Neutrophil (primary cell): ENCODE measurements around the gene PZP.

Source experiments
- H3K27ac ChIP-seq: fragments of 200-600 bp; sonication (generic); 2 replicates; pipeline ENCODE4 v1.5.1; 2016; ENCODE audit warnings: mild to moderate bottlenecking, moderate library complexity
- H3K27me3 ChIP-seq: fragments of 200-600 bp; sonication (generic); 2 replicates; pipeline ENCODE4 v1.6.0; 2016; ENCODE audit warnings: mild to moderate bottlenecking
- H3K36me3 ChIP-seq: fragments of 200-600 bp; sonication (generic); 2 replicates; pipeline ENCODE4 v1.5.1; 2017
- H3K4me1 ChIP-seq, 2 experiments: fragments of 200-600 bp in 1 of 2; sonication (generic) in 1 of 2; 1 replicate in 1 of 2; 2 replicates in 1 of 2; pipeline versions ENCODE4 v1.5.1 to v1.6.1; 2013 to 2016; ENCODE audit warnings: low read depth in 1 of 2, low read length in 1 of 2, mild to moderate bottlenecking in 1 of 2, moderate library complexity in 1 of 2; ENCODE audit not compliant: control insufficient read depth in 1 of 2, insufficient read depth in 1 of 2
- H3K4me3 ChIP-seq, 2 experiments: fragments of 200-600 bp in 1 of 2; sonication (generic) in 1 of 2; 1 replicate in 1 of 2; 2 replicates in 1 of 2; pipeline ENCODE4 v1.5.1; 2013 to 2016; ENCODE audit warnings: low read depth in 1 of 2, low read length in 1 of 2, mild to moderate bottlenecking in 1 of 2, moderate library complexity in 1 of 2
- H3K9me3 ChIP-seq: fragments of 200-600 bp; sonication (generic); 2 replicates; pipeline ENCODE4 v1.5.1; 2016
- TF ChIP-seq, protein P1 (sequence below): fragments of 200-600 bp; sonication (generic); IDR thresholded peaks from 2 replicates; pipeline ENCODE4 v1.5.1; 2016; ENCODE audit warnings: antibody characterized with exemption

The PZP gene

DNA sequence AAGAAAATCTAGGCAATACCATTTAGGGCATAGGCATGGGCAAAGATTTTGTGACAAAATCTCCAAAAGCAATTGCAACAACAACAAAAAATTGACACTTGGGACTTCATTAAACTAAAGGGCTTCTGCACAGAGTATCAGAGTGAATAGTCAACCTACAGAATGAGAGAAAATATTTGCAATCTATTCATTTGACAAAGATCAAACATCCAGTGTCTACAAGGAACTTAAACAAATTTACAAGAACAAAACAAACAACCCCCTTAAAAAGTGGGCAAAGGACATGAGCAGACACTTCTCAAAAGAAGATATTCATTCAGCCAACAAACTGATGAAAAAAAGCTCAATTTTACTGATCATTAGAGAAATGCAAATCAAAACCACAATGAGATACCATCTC, 44.1 kb upstream of the PZP start:
- no peaks in the 10 kb centered on the region for H3K9me3 ChIP-seq
- TF ChIP-seq, protein P1, sequence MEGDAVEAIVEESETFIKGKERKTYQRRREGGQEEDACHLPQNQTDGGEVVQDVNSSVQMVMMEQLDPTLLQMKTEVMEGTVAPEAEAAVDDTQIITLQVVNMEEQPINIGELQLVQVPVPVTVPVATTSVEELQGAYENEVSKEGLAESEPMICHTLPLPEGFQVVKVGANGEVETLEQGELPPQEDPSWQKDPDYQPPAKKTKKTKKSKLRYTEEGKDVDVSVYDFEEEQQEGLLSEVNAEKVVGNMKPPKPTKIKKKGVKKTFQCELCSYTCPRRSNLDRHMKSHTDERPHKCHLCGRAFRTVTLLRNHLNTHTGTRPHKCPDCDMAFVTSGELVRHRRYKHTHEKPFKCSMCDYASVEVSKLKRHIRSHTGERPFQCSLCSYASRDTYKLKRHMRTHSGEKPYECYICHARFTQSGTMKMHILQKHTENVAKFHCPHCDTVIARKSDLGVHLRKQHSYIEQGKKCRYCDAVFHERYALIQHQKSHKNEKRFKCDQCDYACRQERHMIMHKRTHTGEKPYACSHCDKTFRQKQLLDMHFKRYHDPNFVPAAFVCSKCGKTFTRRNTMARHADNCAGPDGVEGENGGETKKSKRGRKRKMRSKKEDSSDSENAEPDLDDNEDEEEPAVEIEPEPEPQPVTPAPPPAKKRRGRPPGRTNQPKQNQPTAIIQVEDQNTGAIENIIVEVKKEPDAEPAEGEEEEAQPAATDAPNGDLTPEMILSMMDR, result no peak

DNA sequence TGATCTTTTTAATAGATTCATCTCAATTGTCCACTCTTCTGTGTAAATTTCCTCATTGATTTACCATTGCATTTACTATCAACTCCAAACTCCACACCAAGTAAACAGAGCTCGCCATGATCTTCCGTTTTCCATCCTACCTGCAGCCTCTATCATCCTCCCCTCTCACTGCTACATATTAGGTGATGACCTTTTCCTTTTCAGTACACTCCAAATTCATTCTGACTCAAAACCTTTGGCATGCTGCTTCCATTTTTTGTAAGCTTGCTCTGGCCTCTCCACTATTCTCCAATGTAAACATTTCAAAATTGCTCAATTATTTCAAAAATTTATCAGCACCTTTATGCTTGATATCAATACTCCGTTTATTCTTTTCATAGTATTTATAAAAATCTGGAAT, 40.2 kb upstream of the PZP start:
- no peaks in the 10 kb centered on the region for H3K4me1 ChIP-seq

More for the DNA sequence above, 44.1 kb upstream of the PZP start:
- Histone ChIP-seq H3K27ac (no peak overlapping the region), H3K27me3 (no peaks in the 10 kb centered on the region), H3K4me3 (no peak overlapping the region), H3K4me1 (no peaks in the 10 kb centered on the region), H3K36me3 (no peaks in the 10 kb centered on the region)

DNA sequence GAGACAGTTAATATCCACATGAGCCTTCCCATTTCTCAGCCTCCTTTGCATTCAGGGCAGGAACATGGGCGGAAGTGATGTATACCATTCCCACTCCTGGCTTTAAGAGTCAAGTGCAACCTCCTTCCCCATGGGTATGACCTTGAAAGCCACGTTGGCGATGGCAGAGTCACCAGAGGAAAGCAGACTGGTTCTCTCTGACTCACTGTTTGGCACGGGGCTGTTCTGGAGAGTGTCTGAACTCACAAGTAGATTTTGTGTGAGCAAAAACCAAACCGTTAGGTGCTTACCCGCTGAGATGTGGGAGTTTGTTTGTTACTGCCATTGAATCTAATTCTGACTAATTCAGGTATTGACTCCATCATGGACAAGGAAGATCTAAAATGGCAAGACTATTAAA, 36.7 kb upstream of the PZP start:
- no peak overlapping the region for H3K4me3 ChIP-seq
- H3K27me3 ChIP-seq, result peaks cover 27% of the 10 kb centered on the region
- TF ChIP-seq, protein P1, result no peak
- H3K9me3 ChIP-seq, result no peaks in the 10 kb centered on the region
- H3K36me3 ChIP-seq, result no peaks in the 10 kb centered on the region
- H3K4me1 ChIP-seq, result no peaks in the 10 kb centered on the region
- H3K27ac ChIP-seq, result no peak overlapping the region

More for the DNA sequence above, 40.2 kb upstream of the PZP start:
- Histone ChIP-seq H3K9me3 (no peaks in the 10 kb centered on the region), H3K36me3 (no peaks in the 10 kb centered on the region), H3K27me3 (no peaks in the 10 kb centered on the region), H3K4me3 (no peak overlapping the region), H3K27ac (no peak overlapping the region)
- TF ChIP-seq, protein P1, result no peak

DNA sequence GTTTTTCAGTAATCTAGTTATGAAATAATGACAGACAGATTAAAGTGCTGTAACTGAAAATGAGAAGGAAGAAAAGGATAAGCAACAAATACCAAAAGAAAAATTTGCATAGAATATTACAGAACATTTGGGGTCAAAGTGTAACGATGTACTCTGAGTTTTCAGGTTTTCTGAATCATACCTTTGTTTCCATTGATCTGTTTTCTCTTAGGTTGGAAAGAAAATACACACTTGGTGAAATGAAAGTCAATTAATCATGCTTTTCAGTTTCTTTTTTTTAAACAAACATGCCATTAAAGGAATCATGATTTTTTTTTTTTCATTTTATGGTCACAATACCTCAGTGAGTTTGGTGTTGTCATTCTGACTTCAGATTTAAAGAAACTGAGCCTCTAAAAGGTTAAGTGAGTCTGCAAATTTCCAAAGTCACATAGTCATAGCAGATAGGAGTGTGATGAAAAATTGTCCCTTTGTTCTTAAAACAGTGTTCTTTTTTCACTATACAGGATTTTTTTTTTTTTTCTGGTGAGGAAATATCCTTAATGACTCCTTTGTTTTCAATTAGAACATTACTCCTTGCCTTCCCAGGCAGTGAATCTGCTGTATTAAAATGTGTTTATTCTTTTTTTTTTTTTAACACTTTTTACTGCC, 35.9 kb upstream of the PZP start:
- Histone ChIP-seq H3K27me3 (peaks cover 33% of the 10 kb centered on the region), H3K36me3 (no peaks in the 10 kb centered on the region), H3K4me3 (no peak overlapping the region)

DNA sequence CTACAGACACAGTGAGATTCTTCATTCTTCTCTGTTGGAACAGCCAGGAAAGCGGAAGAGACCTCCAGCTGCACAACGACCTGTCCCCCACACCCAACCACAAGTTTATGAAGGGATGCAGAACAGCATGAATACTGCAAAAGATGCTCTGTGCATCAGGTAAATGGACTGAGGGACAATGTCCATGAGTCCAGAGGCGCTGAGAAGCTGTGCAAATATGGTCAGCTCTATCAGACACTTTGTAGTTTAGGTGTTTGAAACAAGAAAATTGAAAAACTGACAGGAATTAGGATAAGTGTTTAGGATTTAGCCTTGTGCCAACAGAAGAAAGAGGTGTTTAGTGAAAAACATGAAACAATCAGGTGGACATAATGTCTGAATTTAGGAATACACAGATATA, 33.1 kb upstream of the PZP start:
- peaks cover 53% of the 10 kb centered on the region for H3K27me3 ChIP-seq
- no peaks in the 10 kb centered on the region for H3K4me1 ChIP-seq
- TF ChIP-seq, protein P1, result no peak
- no peaks in the 10 kb centered on the region for H3K9me3 ChIP-seq
- no peak overlapping the region for H3K4me3 ChIP-seq
- no peaks in the 10 kb centered on the region for H3K36me3 ChIP-seq
- no peak overlapping the region for H3K27ac ChIP-seq

More for the DNA sequence above, 35.9 kb upstream of the PZP start:
- TF ChIP-seq, protein P1, result no peak
- Histone ChIP-seq H3K27ac (no peak overlapping the region), H3K4me1 (no peaks in the 10 kb centered on the region), H3K9me3 (no peaks in the 10 kb centered on the region)
